Activated T-helper 1 cell treated with anti-CD3 and anti-CD28 coated beads, Interleukin-12 subunit alpha, Interleukin-12 subunit beta, Interleukin-2, Interleukin-4 antibody, amounts not matched to agents 30 ng/mL and 10 ng/mL and 1 ng/mL, durations not matched to agents 14 hours and 24 hours and 36 hours (primary cell): ENCODE measurements around the gene ZNF503. TPM values are rescaled to one million over a fixed set of nuclear protein-coding genes. Genes with fewer than 3 reads are reported as not detected.

Experiments
- DNase-seq: peaks from one replicate; pipeline ENCODE4 v3.0.0; 2021; ENCODE audit warnings: low spot score
- H3K27ac Mint-ChIP-seq: one replicate; pipeline ENCODE4 v1.8.0; 2021; ENCODE audit warnings: mild to moderate bottlenecking, mixed read lengths
- H3K27me3 Mint-ChIP-seq: one replicate; pipeline ENCODE4 v1.8.0; 2022; ENCODE audit warnings: mild to moderate bottlenecking, moderate library complexity, mixed read lengths; ENCODE audit not compliant: insufficient read depth
- H3K36me3 Mint-ChIP-seq: one replicate; pipeline ENCODE4 v1.8.0; 2021; ENCODE audit warnings: low read depth, mixed read lengths
- H3K4me1 Mint-ChIP-seq: one replicate; pipeline ENCODE4 v1.8.0; 2021; ENCODE audit warnings: low read depth, mixed read lengths
- H3K4me3 Mint-ChIP-seq: one replicate; pipeline ENCODE4 v1.8.0; 2021; ENCODE audit warnings: mild to moderate bottlenecking, moderate library complexity, mixed read lengths
- H3K9me3 Mint-ChIP-seq: one replicate; pipeline ENCODE4 v1.8.0; 2021; ENCODE audit warnings: mixed read lengths
- intact Hi-C: fragments of 100-400 bp; cut with micrococcal nuclease; formaldehyde crosslinking; loops from one replicate; pipeline ENCODE4 v1.15.1; 2024
- total RNA-seq: library from RNA; stranded (reverse); gene quantifications from 2 replicates; pipeline ENCODE4 v1.2.3, GENCODE V29; 2022

The ZNF503 gene
- total RNA-seq, 1 donor from 2014 or later = not detected

DNA sequence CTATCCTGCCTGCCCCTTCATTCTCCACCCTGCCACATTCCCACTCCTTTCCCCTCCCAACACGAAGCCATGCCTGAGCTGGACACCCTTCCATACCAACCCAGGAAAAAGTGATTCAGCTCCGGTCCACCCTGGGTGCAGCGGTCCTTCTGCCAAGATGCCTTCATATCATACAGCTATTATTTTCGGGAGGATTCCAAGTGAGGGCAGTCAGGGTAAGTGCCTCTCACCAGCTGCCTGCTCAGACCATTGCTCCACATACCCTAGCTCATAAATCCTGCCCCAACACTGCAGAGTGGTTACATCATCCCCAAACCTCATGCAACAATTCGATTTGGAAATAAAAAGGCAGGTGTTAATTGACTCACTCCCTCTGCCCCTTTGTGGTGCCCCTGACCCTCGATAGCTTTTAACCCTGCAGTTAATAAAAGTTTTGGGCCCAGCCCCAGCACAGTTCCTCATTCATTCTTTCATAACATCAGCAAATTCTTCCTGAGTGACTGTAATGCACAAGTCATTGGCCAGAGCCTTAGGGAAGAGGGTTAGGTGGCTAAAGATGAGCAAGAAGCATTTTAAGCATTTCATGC lies 42.6 kb downstream of the ZNF503 start:
- no peak overlapping the region for H3K27ac Mint-ChIP-seq
- H3K36me3 Mint-ChIP-seq = no peaks in the 10 kb centered on the region
- intact Hi-C loops = no loop called here
- no peaks in the 10 kb centered on the region for H3K4me1 Mint-ChIP-seq
- no peaks in the 10 kb centered on the region for H3K9me3 Mint-ChIP-seq
- peaks cover 9% of the 10 kb centered on the region for H3K27me3 Mint-ChIP-seq
- DNase-seq = no peak
- no peak overlapping the region for H3K4me3 Mint-ChIP-seq

DNA sequence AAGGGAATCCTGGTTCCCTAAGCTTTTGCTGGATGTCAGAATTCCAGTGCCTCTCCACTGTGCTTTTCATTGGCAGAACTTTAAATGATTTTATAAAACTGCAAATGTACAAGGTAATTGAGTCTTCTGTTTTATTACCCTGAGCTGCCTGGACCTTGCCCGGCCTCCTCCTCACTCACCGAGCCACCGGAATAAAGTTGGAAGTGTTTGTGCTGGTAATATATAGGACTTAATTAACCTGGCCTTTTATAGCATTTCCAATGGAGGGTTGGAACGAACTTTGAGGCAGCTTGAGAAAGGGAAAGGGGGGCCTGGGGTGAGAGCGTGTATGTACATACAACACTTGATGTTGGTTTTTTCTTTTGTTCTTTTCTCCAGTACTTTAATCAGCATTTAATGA lies 43.4 kb downstream of the ZNF503 start:
- Mint-ChIP-seq H3K27ac (no peak overlapping the region), H3K36me3 (no peaks in the 10 kb centered on the region), H3K4me3 (no peak overlapping the region), H3K4me1 (no peaks in the 10 kb centered on the region), H3K27me3 (peaks cover 5% of the 10 kb centered on the region), H3K9me3 (no peaks in the 10 kb centered on the region)
- DNase-seq = no peak
- intact Hi-C loops = no loop called here

DNA sequence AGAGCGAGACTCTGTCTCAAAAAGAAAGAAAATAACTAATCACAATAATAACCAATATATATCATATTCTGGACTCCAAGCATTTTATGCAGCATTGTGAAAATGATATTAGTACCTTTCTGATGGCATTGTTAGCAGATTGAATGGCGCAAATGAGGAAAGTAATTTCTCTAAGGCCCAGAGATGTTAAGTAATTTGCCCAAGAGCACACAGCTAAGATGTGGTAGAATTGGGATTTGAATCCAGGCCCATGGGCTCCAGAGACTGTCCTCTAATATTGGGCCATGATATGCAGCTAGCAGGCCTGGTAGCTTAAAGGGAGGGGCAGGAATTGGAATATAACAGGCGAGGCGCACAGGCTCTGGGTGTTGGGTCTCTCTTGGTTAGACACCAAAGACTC lies 44.1 kb downstream of the ZNF503 start:
- no peaks in the 10 kb centered on the region for H3K9me3 Mint-ChIP-seq
- peaks cover 5% of the 10 kb centered on the region for H3K27me3 Mint-ChIP-seq
- no peaks in the 10 kb centered on the region for H3K36me3 Mint-ChIP-seq
- DNase-seq = no peak
- no peak overlapping the region for H3K27ac Mint-ChIP-seq
- no peak overlapping the region for H3K4me3 Mint-ChIP-seq
- intact Hi-C loops = no loop called here
- no peaks in the 10 kb centered on the region for H3K4me1 Mint-ChIP-seq

DNA sequence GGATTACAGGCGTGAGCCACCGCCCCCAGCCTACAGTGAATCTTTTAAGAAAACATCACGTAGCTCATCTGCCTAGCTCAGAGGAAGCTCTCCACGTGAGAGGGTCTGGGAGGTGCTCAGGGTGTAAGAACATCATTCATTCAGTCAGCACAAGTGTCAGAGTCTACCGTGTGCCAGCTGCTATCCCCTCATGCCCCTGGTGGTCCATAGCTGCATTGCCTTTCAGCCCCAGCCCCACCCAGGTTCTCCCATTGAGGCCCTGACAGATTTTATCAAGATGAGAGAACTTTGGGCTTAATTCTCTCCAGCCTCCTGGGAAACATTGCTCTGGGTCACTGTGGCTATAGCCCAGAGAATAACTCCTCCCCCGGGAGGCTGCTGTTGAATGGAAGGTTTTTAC lies 45.1 kb downstream of the ZNF503 start:
- no peak overlapping the region for H3K27ac Mint-ChIP-seq
- H3K27me3 Mint-ChIP-seq = peaks cover 5% of the 10 kb centered on the region
- H3K36me3 Mint-ChIP-seq = no peaks in the 10 kb centered on the region
- DNase-seq = no peak
- no peaks in the 10 kb centered on the region for H3K4me1 Mint-ChIP-seq
- no peak overlapping the region for H3K4me3 Mint-ChIP-seq
- intact Hi-C loops = no loop called here
- no peaks in the 10 kb centered on the region for H3K9me3 Mint-ChIP-seq

DNA sequence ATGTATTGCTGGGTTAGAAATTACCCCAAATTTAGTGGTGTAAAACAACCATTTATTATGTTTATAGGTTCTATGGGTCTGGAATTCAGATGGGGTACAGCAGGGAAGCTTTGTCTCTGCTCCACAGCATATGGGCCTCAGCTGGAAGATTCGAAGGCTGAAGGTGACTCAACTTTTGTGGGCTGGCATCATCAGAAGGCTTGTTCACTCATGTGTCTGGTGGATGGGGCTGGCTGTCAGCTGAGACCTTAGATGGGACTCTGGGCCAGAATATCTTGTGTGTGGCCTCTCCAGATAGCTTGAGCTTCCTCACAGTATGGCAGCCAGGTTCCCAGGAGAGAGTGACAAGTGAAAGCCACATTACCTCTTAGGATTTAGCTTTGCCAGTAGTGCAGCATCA lies 45.9 kb downstream of the ZNF503 start:
- Mint-ChIP-seq H3K36me3 (no peaks in the 10 kb centered on the region), H3K9me3 (no peaks in the 10 kb centered on the region), H3K4me1 (no peaks in the 10 kb centered on the region), H3K4me3 (no peak overlapping the region), H3K27ac (no peak overlapping the region), H3K27me3 (peaks cover 5% of the 10 kb centered on the region)
- DNase-seq = no peak
- intact Hi-C loops = no loop called here

DNA sequence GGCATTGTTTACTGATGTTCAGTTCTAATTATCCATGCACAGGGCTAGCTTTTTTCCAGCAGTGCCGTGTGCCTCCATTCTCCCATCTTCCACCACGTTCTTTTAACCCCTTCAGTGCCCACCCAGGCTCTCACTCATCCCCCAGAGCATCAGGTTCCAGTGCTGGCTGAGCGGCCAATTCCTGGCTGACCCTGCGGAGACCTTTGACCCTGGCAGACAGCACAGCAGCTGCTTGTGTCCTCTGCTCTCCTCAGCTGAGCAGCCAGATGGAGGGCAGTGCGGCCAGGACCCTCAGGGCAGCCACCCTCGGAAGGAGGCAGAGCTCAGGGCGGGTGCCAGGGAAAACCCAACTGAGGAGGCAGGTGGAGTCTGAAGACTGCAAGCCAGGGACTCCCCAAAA lies 48.4 kb downstream of the ZNF503 start:
- no peaks in the 10 kb centered on the region for H3K36me3 Mint-ChIP-seq
- no peak overlapping the region for H3K4me3 Mint-ChIP-seq

DNA sequence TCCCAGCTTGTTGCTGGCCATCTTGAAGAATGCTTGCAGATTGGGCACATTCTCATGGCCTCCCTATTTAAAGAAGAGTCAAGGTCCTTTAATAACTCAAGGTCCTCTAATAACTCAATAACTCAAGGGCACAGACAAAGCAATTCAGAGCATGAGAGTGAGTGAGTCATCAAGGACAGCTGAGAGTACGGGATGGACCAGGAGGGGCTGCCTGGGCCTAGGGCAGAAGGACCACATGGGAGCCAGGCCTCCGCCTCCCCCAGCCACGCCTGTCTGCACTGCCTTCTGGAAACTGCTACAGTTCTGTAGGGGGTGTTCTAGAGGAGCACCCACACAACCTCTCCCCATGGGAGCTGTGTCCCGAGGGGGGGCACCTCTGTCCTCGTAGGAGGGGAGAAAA lies 48.9 kb downstream of the ZNF503 start:
- no peaks in the 10 kb centered on the region for H3K9me3 Mint-ChIP-seq
- intact Hi-C loops = no loop called here
- no peak for DNase-seq
- no peaks in the 10 kb centered on the region for H3K36me3 Mint-ChIP-seq
- no peak overlapping the region for H3K4me3 Mint-ChIP-seq
- no peaks in the 10 kb centered on the region for H3K4me1 Mint-ChIP-seq
- peaks cover 2% of the 10 kb centered on the region for H3K27me3 Mint-ChIP-seq
- no peak overlapping the region for H3K27ac Mint-ChIP-seq

More for the DNA sequence above, 48.4 kb downstream of the ZNF503 start:
- no peak for DNase-seq
- intact Hi-C loops = no loop called here
- H3K27ac Mint-ChIP-seq = no peak overlapping the region
- peaks cover 2% of the 10 kb centered on the region for H3K27me3 Mint-ChIP-seq
- H3K4me1 Mint-ChIP-seq = no peaks in the 10 kb centered on the region
- no peaks in the 10 kb centered on the region for H3K9me3 Mint-ChIP-seq

DNA sequence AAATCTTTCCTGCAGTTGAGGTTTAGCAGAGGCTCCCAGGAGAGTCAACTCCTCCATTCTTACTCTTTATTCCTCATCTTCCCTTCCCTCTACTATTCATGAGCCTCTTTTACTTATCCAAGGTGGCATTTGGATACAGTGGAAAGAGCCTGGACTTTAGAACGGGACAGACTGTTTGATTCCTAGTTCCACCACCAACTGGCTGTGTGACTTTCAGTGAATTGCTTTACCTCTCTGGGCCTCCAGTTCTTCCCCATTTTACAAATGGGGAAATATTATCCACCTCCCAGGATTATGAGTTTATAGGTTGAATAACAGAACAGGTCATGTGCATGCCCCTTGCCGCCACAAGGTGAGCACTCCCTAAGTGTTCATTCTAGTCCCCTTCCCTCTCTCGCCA lies 49.9 kb downstream of the ZNF503 start:
- Mint-ChIP-seq H3K4me3 (no peak overlapping the region), H3K27me3 (peaks cover 2% of the 10 kb centered on the region), H3K27ac (no peak overlapping the region), H3K9me3 (no peaks in the 10 kb centered on the region), H3K4me1 (no peaks in the 10 kb centered on the region), H3K36me3 (no peaks in the 10 kb centered on the region)
- no peak for DNase-seq
- intact Hi-C loops = no loop called here

DNA sequence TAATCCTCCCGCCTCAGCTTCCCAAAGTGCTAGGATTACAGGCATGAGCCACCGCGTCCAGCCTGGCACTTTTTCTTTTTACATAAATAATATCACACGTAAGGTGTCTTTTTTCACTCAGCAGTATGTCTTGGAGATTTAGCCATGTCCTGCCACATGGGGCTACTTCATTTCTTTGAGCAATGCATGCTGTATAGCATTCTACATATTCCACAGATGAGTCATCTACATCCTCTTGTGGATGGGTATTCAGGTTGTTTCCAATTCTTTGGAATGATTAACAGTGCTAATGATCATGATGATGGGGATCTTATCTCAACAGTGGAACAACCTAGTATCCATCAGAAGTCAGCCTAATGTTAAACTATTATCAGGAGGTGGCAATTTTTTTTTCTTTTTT lies 50.8 kb downstream of the ZNF503 start:
- Mint-ChIP-seq H3K27ac (no peak overlapping the region), H3K36me3 (no peaks in the 10 kb centered on the region), H3K4me1 (no peaks in the 10 kb centered on the region), H3K27me3 (no peaks in the 10 kb centered on the region), H3K9me3 (no peaks in the 10 kb centered on the region), H3K4me3 (no peak overlapping the region)
- no peak for DNase-seq
- intact Hi-C loops = no loop called here

Other genes starting within 250 kb of the ZNF503 start
- gene VDAC2, start 191.0 kb downstream of the ZNF503 start, total RNA-seq = 220 and 224 TPM in 2 replicates
- gene COMTD1, start 165.8 kb downstream of the ZNF503 start, total RNA-seq = 36.4 and 36.9 TPM in 2 replicates
- gene LRMDA, start 29.9 kb upstream of the ZNF503 start, total RNA-seq = not detected in 2 replicates